ENCODE measurements around the gene SYTL4.

DNA sequence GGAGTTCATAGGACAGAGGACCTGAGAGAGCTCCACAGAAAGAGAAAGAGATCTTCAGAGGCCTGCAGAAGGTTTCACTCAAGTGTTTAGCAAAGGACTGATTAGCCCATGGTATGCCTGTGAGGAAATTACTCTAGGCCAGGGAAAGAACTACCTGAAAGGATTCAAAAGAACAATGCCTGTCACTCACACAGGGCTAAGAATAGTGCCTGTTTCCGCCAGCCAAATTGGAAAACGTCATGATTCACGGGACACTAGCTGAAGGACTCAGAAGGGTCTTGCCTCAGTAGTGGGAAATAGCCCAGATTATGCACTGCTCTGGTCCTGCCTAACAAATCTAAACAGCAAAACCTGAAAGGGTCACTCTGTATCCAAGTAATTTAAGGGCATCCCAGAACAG lies 21.1 kb downstream of the SYTL4 start:
- TF ChIP-seq CTCF (IDR thresholded peaks at IDR 0.05) (no peak), POLR2A (IDR thresholded peaks at IDR 0.05) (no peak)

Measured in lower leg skin (tissue), 3 donors.